HepG2 (cell line): ENCODE results near the gene ZBTB43. TPM values are rescaled to one million over a fixed set of nuclear protein-coding genes. Genes with fewer than 3 reads are reported as not detected.

Experiments
- ATAC-seq: fragments of 200-7000 bp; cut with Tn5 transposase; 3 replicates; pipeline ENCODE4 v1.9.1; 2020; ENCODE audit warnings: mild to moderate bottlenecking, moderate library complexity
- BruUV-seq: library from RNA; stranded (reverse); fragments of 400-500 nt; replicated peaks from 2 replicates; lab custom pipeline; 2021; lab: Mats Ljungman, UMichigan
- CTCF ChIA-PET: fragments of 300-600 bp; formaldehyde crosslinking; extraction: SDS; loops from one replicate; lab custom pipeline; 2021; ENCODE audit warnings: low total read pairs, inconsistent platforms, low intra/inter-chr PET ratio; lab: Yijun Ruan, JAX
- POLR2A ChIA-PET: fragments of 350-600 bp; sonication (Branson Sonifier 250); formaldehyde crosslinking; loops from one replicate; lab custom pipeline; 2020; ENCODE audit warnings: antibody characterized with exemption, inconsistent platforms; lab: Yijun Ruan, JAX
- DNase-seq: peaks from one replicate; pipeline ENCODE4 v3.0.0-alpha.2; 2015; ENCODE audit warnings: low spot score
- FAIRE-seq: peaks from 3 replicates; lab custom pipeline; 2011; peaks lifted over from hg19 to GRCh38; lab: Jason Lieb, UNC
- H2AFZ ChIP-seq: one replicate; pipeline ENCODE4 v1.6.1; 2011; ENCODE audit warnings: low read length, inconsistent platforms
- H3K27ac ChIP-seq: fragments of 300-600 bp; 3 replicates; pipeline ENCODE4 v1.8.0; 2011; ENCODE audit warnings: mixed run types, mild to moderate bottlenecking, mixed read lengths, low read length, inconsistent platforms; ENCODE audit not compliant: insufficient read depth; ENCODE audit errors: extremely low read length
- H3K27me3 ChIP-seq, 2 experiments: fragments of 200-600 bp in 1 of 2; 2 replicates in 1 of 2; 3 replicates in 1 of 2; pipeline versions ENCODE4 v1.6.0 to v1.8.0; 2011; ENCODE audit warnings: low read length in 2 of 2, mild to moderate bottlenecking in 2 of 2, moderate library complexity in 2 of 2, inconsistent platforms in 1 of 2; ENCODE audit not compliant: insufficient read depth in 2 of 2, control insufficient read depth in 1 of 2
- H3K36me3 ChIP-seq, 2 experiments: fragments of 200-600 bp in 1 of 2; replicated peaks in 1 of 2; 2 replicates in 1 of 2; 3 replicates in 1 of 2; pipeline versions ENCODE4 v1.5.1 to v1.8.0; 2011; ENCODE audit warnings: low read length in 2 of 2, inconsistent platforms in 1 of 2; ENCODE audit not compliant: insufficient read depth in 2 of 2, control insufficient read depth in 1 of 2
- H3K4me1 ChIP-seq: 2 replicates; pipeline ENCODE4 v1.5.1; 2012; ENCODE audit warnings: low read length, inconsistent platforms; ENCODE audit not compliant: insufficient read depth
- H3K4me2 ChIP-seq: 2 replicates; pipeline ENCODE4 v1.6.0; 2011; ENCODE audit warnings: low read depth, low read length, inconsistent platforms
- H3K4me3 ChIP-seq, 3 experiments: fragments of 200-600 bp in 1 of 3; sonication (generic), shearing (Covaris generic) in 1 of 3; replicated peaks in 1 of 3; 2 replicates each; pipeline ENCODE4 v1.5.1; 2011 to 2016; ENCODE audit warnings: low read length in 3 of 3, inconsistent platforms in 2 of 3, low read depth in 2 of 3, mild to moderate bottlenecking in 2 of 3, control low read depth in 1 of 3, mixed read lengths in 1 of 3; ENCODE audit not compliant: insufficient read depth in 1 of 3
- H3K79me2 ChIP-seq: one replicate; pipeline ENCODE4 v1.6.1; 2011; ENCODE audit warnings: low read length, inconsistent platforms; ENCODE audit not compliant: insufficient read depth
- H3K9ac ChIP-seq: 2 replicates; pipeline ENCODE4 v1.6.0; 2011; ENCODE audit warnings: mild to moderate bottlenecking, low read depth, low read length, inconsistent platforms; ENCODE audit not compliant: insufficient read depth
- H3K9me3 ChIP-seq: 2 replicates; pipeline ENCODE4 v1.5.1; 2012; ENCODE audit warnings: mild to moderate bottlenecking, low read length
- H4K20me1 ChIP-seq: 2 replicates; pipeline ENCODE4 v1.6.0; 2011; ENCODE audit warnings: inconsistent platforms, mild to moderate bottlenecking, low read length, moderate library complexity; ENCODE audit not compliant: insufficient read depth
- CCAR2 ChIP-seq: fragments of 200-400 bp; formaldehyde crosslinking; optimal IDR thresholded peaks from 2 replicates; pipeline ENCODE3; 2018; ENCODE audit warnings: low read depth, mild to moderate bottlenecking, low read length, moderate library complexity
- HHEX ChIP-seq: IDR thresholded peaks from 2 replicates; pipeline ENCODE4 v1.6.1; 2016; ENCODE audit warnings: control low read depth
- HNRNPUL1 ChIP-seq: fragments of 200-400 bp; formaldehyde crosslinking; IDR thresholded peaks from 2 replicates; pipeline ENCODE4 v1.6.1; 2017; ENCODE audit warnings: low read depth, mild to moderate bottlenecking, low read length, moderate library complexity
- IKZF4 ChIP-seq: sonication (generic); formaldehyde crosslinking; IDR thresholded peaks from 2 replicates; pipeline ENCODE4 v1.5.1; 2020; ENCODE audit warnings: borderline replicate concordance, mild to moderate bottlenecking, low read depth, missing genetic modification reagents; ENCODE audit errors: not compliant biosample characterization
- NFIB ChIP-seq: sonication (generic); formaldehyde crosslinking; IDR thresholded peaks from 2 replicates; pipeline ENCODE4 v1.9.0; 2021; ENCODE audit warnings: missing genetic modification reagents, mild to moderate bottlenecking, borderline replicate concordance
- PHF20 ChIP-seq: sonication (generic); formaldehyde crosslinking; IDR thresholded peaks from 2 replicates; pipeline ENCODE4 v1.5.0; 2020; ENCODE audit warnings: mild to moderate bottlenecking, missing genetic modification reagents
- RARG ChIP-seq: sonication (generic); formaldehyde crosslinking; IDR thresholded peaks from 2 replicates; pipeline ENCODE4 v1.4.0; 2020; ENCODE audit warnings: low read depth, mild to moderate bottlenecking, missing genetic modification reagents
- RFX3 ChIP-seq: IDR thresholded peaks from 2 replicates; pipeline ENCODE4 v1.6.1; 2016; ENCODE audit warnings: missing biosample characterization, missing genetic modification reagents
- RFX5 ChIP-seq: IDR thresholded peaks from 2 replicates; pipeline ENCODE4 v1.6.1; 2011; ENCODE audit warnings: low read depth, low read length, improper control_type of control experiment
- SSRP1 ChIP-seq: IDR thresholded peaks from 2 replicates; pipeline ENCODE4 v1.6.1; 2016; ENCODE audit warnings: control low read depth
- TGIF2 ChIP-seq: IDR thresholded peaks from 2 replicates; pipeline ENCODE4 v1.6.1; 2016; ENCODE audit warnings: control low read depth, missing compliant biosample characterization
- ZNF337 ChIP-seq: sonication (generic); formaldehyde crosslinking; IDR thresholded peaks from 2 replicates; pipeline ENCODE4 v1.5.1; 2020; ENCODE audit warnings: missing genetic modification reagents, low read depth, mild to moderate bottlenecking, borderline replicate concordance
- ZNF430 ChIP-seq: sonication (generic); formaldehyde crosslinking; IDR thresholded peaks from 2 replicates; pipeline ENCODE4 v1.9.0; 2021; ENCODE audit warnings: mild to moderate bottlenecking, missing genetic modification reagents
- ZNF460 ChIP-seq: sonication (generic); formaldehyde crosslinking; IDR thresholded peaks from 2 replicates; pipeline ENCODE4 v1.5.1; 2020; ENCODE audit warnings: missing genetic modification reagents, mild to moderate bottlenecking, borderline replicate concordance
- ZNF567 ChIP-seq: sonication (generic); formaldehyde crosslinking; IDR thresholded peaks from 2 replicates; pipeline ENCODE4 v1.8.1; 2023; ENCODE audit warnings: mild to moderate bottlenecking, missing genetic modification reagents, borderline replicate concordance
- ZNF597 ChIP-seq: sonication (generic); formaldehyde crosslinking; IDR thresholded peaks from 2 replicates; pipeline ENCODE4 v1.5.0; 2020; ENCODE audit warnings: missing genetic modification reagents
- ZNF644 ChIP-seq: IDR thresholded peaks from 2 replicates; pipeline ENCODE4 v1.6.1; 2016; ENCODE audit warnings: low read depth
- ZNF768 ChIP-seq: sonication (generic); formaldehyde crosslinking; IDR thresholded peaks from 2 replicates; pipeline ENCODE4 v1.4.0; 2020; ENCODE audit warnings: missing genetic modification reagents
- ZNF775 ChIP-seq: sonication (generic); formaldehyde crosslinking; IDR thresholded peaks from 2 replicates; pipeline ENCODE4 v1.4.0; 2020; ENCODE audit warnings: missing genetic modification reagents, mild to moderate bottlenecking, moderate library complexity, borderline replicate concordance
- ZNF777 ChIP-seq: sonication (generic); formaldehyde crosslinking; IDR thresholded peaks from 2 replicates; pipeline ENCODE4 v1.4.0; 2020; ENCODE audit warnings: missing genetic modification reagents
- ZNF800 ChIP-seq: sonication (generic); formaldehyde crosslinking; IDR thresholded peaks from 2 replicates; pipeline ENCODE4 v1.4.0; 2020; ENCODE audit warnings: missing genetic modification reagents
- WGBS: methylation state at CpG from one replicate; pipeline ENCODE4 v1.1.6; 2017; ENCODE audit warnings: low lambda C conversion rate; 5-methylcytosine and 5-hydroxymethylcytosine counted together
- in situ Hi-C: cut with HindIII; loops from 2 replicates; pipeline ENCODE4 v1.10.0; 2017; ENCODE audit warnings: low pct_unique_long_range_greater_than_20kb; ENCODE audit not compliant: extremely low pct_ligation_motif_present
- intact Hi-C: fragments of 100-400 bp; cut with micrococcal nuclease; formaldehyde crosslinking; loops from one replicate; pipeline ENCODE4 v1.10.0; 2022; ENCODE audit not compliant: unreplicated experiment
- polyA plus RNA-seq, 8 experiments: library from polyadenylated mRNA; depleted of rRNA in 3 of 8; stranded (reverse) in 7 of 8; unstranded in 1 of 8; fragments of >200 nt; fragmentation: Illumina TruSeq in 4 of 8; extraction: Trizol in 4 of 8; gene quantifications; 2 replicates each; pipeline versions ENCODE4 v1.2.1 to v1.2.3, GENCODE V29; 2011 to 2016; ENCODE audit warnings: low read depth in 4 of 8, missing spikeins in 1 of 8, mixed read lengths in 1 of 8; ENCODE audit not compliant: insufficient read depth in 1 of 8
- total RNA-seq, 5 experiments: library from RNA; depleted of rRNA; stranded (reverse); fragments of >200 nt; fragmentation: Illumina TruSeq; extraction: Trizol; gene quantifications; 2 replicates each; pipeline ENCODE4 v1.2.3, GENCODE V29; 2016; ENCODE audit warnings: low read depth in 1 of 5

ZBTB43 gene
- total and polyA plus RNA-seq, 2 of the 13 experiments (the other 11 are each of a cell fraction or from before 2014, with no cell fraction given) = 7.1 to 31.4 TPM

- TF ChIP-seq TGIF2 (no peak), SSRP1 (CRISPR knock-in tag) (no peak), ZNF644 (CRISPR knock-in tag) (no peak), ZNF597 (CRISPR knock-in tag) (no peak), RFX3 (peak; percentile 48; the same call in 1 of the 2 replicates), PHF20 (CRISPR knock-in tag) (no peak), IKZF4 (CRISPR knock-in tag) (no peak), ZNF337 (CRISPR knock-in tag) (no peak), RFX5 (peak; percentile 81; the same call in 1 of the 2 replicates), ZNF460 (CRISPR knock-in tag) (peak; percentile 34; the same call in 1 of the 2 replicates), ZNF567 (CRISPR knock-in tag) (no peak)
These were observed 13.2 kb upstream of the ZBTB43 start (continued) for GRCh38 chr9:126791406-126792230.

GRCh38 chr9:126793686-126794417 is 11.0 kb upstream of the ZBTB43 start:
- Histone ChIP-seq H3K4me1 (peaks cover 38% of the 10 kb centered on the region), H3K27me3 (peaks cover 5 to 17% of the 10 kb centered on the region in 2 experiments; a peak in 4 of 5 replicates), H3K9me3 (no peaks in the 10 kb centered on the region), H4K20me1 (no peaks in the 10 kb centered on the region), H2AFZ (no peak overlapping the region), H3K9ac (no peak overlapping the region), H3K4me3 (no peak overlapping the region), H3K4me2 (no peak overlapping the region), H3K79me2 (no peaks in the 10 kb centered on the region), H3K27ac (no peak overlapping the region), H3K36me3 (no peaks in the 10 kb centered on the region)
- POLR2A ChIA-PET = no interaction called here
- intact Hi-C loops = no loop called here
- DNase-seq (no peak), ATAC-seq (no peak), FAIRE-seq (no peak)
- in situ Hi-C loops = no loop called here
- 66% methylated on average over 5 of the region's 10 CpGs for WGBS
- CTCF ChIA-PET = no interaction called here
- no TSS peak for BruUV-seq
- TF ChIP-seq CCAR2 (no peak), ZNF768 (no peak), NFIB (CRISPR knock-in tag) (no peak), RARG (CRISPR knock-in tag) (no peak), ZNF777 (CRISPR knock-in tag) (no peak), ZNF775 (CRISPR knock-in tag) (no peak), ZNF800 (CRISPR knock-in tag) (no peak), HHEX (CRISPR knock-in tag) (no peak), ZNF430 (no peak), HNRNPUL1 (no peak)
